Stimulated activated naive CD8-positive, alpha-beta T cell treated with anti-CD3 and anti-CD28 coated beads, Interleukin-15, Interleukin-2, amounts not matched to agents 100 U/mL and 50 U/mL, for 24 hours (primary cell): ENCODE data around the gene VSTM2L.

ENCODE experiments used
- ATAC-seq: fragments of 150-1000 bp; cut with Tn5 transposase; one replicate; pipeline ENCODE4 v1.10.0; 2021
- DNase-seq: peaks from one replicate; pipeline ENCODE4 v3.0.0; 2021

VSTM2L gene

GRCh38 chr20:37968841-37969401 lies 66.0 kb downstream of the VSTM2L start:
- DNase-seq (no peak), ATAC-seq (no peak)

GRCh38 chr20:37969949-37970855 lies 67.3 kb downstream of the VSTM2L start:
- no peak for ATAC-seq
- no peak for DNase-seq

- DNase-seq (no peak), ATAC-seq (no peak)
These were observed 67.9 kb downstream of the VSTM2L start for GRCh38 chr20:37970856-37971245.

GRCh38 chr20:37971561-37972127 lies 68.7 kb downstream of the VSTM2L start:
- ATAC-seq: no peak

GRCh38 chr20:37972256-37973058 lies 69.5 kb downstream of the VSTM2L start:
- DNase-seq (no peak), ATAC-seq (no peak)

More at GRCh38 chr20:37971561-37972127, 68.7 kb downstream of the VSTM2L start:
- no peak for DNase-seq

- DNase-seq (no peak), ATAC-seq (no peak)
These were observed 70.4 kb downstream of the VSTM2L start for GRCh38 chr20:37973059-37973910.

GRCh38 chr20:37976887-37977286 lies 74.0 kb downstream of the VSTM2L start:
- DNase-seq (no peak), ATAC-seq (no peak)

GRCh38 chr20:37977338-37977737 lies 74.4 kb downstream of the VSTM2L start:
- DNase-seq (no peak), ATAC-seq (peak; percentile 40)

- no peak for ATAC-seq
- no peak for DNase-seq
These were observed 74.9 kb downstream of the VSTM2L start for GRCh38 chr20:37977786-37978185.

GRCh38 chr20:37979021-37979985 lies 76.4 kb downstream of the VSTM2L start:
- DNase-seq (no peak), ATAC-seq (no peak)

GRCh38 chr20:37980383-37980782 lies 77.5 kb downstream of the VSTM2L start:
- ATAC-seq (no peak), DNase-seq (no peak)

- ATAC-seq (no peak), DNase-seq (no peak)
These were observed 77.9 kb downstream of the VSTM2L start for GRCh38 chr20:37980876-37981275.

- no peak for ATAC-seq
- no peak for DNase-seq
These were observed 78.6 kb downstream of the VSTM2L start for GRCh38 chr20:37981568-37981967.

GRCh38 chr20:37983286-37983685 lies 80.4 kb downstream of the VSTM2L start:
- no peak for DNase-seq

GRCh38 chr20:37984018-37984785 lies 81.3 kb downstream of the VSTM2L start:
- DNase-seq: no peak
- no peak for ATAC-seq

More at GRCh38 chr20:37983286-37983685, 80.4 kb downstream of the VSTM2L start:
- no peak for ATAC-seq

GRCh38 chr20:37986044-37986858 lies 83.3 kb downstream of the VSTM2L start:
- no peak for ATAC-seq
- DNase-seq: no peak

GRCh38 chr20:37986873-37987601 lies 84.1 kb downstream of the VSTM2L start:
- no peak for DNase-seq
- no peak for ATAC-seq
